HEK293 (cell line): ENCODE measurements around the gene RALY.

Experiments
- BCL11A ChIP-seq: fragments of 450-650 bp; formaldehyde crosslinking; IDR thresholded peaks from 2 replicates; pipeline ENCODE4 v1.5.1; 2016; ENCODE audit warnings: low read depth, missing biosample characterization, missing genetic modification characterization
- HOXA7 ChIP-seq: sonication (generic); formaldehyde crosslinking; IDR thresholded peaks from 2 replicates; pipeline ENCODE4 v1.8.1; 2022; ENCODE audit warnings: missing genetic modification reagents, borderline replicate concordance
- SP3 ChIP-seq: fragments of 450-650 bp; formaldehyde crosslinking; IDR thresholded peaks from 2 replicates; pipeline ENCODE4 v1.5.1; 2016; ENCODE audit warnings: missing biosample characterization, missing genetic modification characterization
- ZBTB1 ChIP-seq: fragments of 450-650 bp; formaldehyde crosslinking; IDR thresholded peaks from 2 replicates; pipeline ENCODE4 v1.5.1; 2016; ENCODE audit warnings: missing biosample characterization, missing genetic modification characterization
- ZNF274 ChIP-seq, 2 experiments: fragments of 200-500 bp in 1 of 2; fragments of 450-650 bp in 1 of 2; sonication (Bioruptor generic) in 1 of 2; formaldehyde crosslinking in 1 of 2; IDR thresholded peaks; 2 replicates each; pipeline versions ENCODE4 v1.5.1 to v1.6.1; 2014 to 2016; ENCODE audit warnings: borderline replicate concordance in 1 of 2, inconsistent platforms in 1 of 2, low read length in 1 of 2, missing biosample characterization in 1 of 2, missing genetic modification characterization in 1 of 2
- TF ChIP-seq, protein P1 (sequence below): fragments of 450-650 bp; formaldehyde crosslinking; IDR thresholded peaks from 2 replicates; pipeline ENCODE4 v1.5.1; 2016; ENCODE audit warnings: missing biosample characterization, missing genetic modification characterization
- TF ChIP-seq, protein P2 (sequence below): fragments of 450-650 bp; formaldehyde crosslinking; IDR thresholded peaks from 2 replicates; pipeline ENCODE4 v1.5.1; 2016; ENCODE audit warnings: missing biosample characterization, missing genetic modification characterization, low read depth

DNA sequence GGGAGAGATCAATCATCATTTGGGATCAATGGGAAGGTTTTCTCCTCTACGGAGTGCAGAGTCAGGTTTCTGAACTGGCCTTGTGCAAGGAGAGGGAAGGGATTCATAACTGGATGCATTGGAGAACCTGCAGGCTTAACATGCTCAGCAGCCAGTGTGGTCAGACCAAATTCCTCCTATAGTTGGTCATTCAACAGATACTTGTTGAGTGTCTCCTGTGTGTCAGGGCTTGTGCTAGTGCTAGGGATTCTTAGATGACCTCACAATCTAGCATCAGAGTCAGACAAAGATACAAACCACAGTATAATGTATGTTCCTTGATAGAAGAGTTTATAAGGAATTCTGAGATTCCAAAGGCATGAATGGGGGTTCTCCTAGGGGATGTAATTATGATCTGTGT lies 23.9 kb downstream of the RALY start:
- TF ChIP-seq BCL11A (no peak), ZBTB1 (no peak), ZNF274 (IDR thresholded peaks at IDR 0.05; ENCODE audit: low read length) (no peak), ZNF274 (tag by site-specific recombination; IDR thresholded peaks at IDR 0.05; ENCODE audit: borderline replicate concordance) (no peak), SP3 (no peak), HOXA7 (no peak)
- TF ChIP-seq, protein P1, sequence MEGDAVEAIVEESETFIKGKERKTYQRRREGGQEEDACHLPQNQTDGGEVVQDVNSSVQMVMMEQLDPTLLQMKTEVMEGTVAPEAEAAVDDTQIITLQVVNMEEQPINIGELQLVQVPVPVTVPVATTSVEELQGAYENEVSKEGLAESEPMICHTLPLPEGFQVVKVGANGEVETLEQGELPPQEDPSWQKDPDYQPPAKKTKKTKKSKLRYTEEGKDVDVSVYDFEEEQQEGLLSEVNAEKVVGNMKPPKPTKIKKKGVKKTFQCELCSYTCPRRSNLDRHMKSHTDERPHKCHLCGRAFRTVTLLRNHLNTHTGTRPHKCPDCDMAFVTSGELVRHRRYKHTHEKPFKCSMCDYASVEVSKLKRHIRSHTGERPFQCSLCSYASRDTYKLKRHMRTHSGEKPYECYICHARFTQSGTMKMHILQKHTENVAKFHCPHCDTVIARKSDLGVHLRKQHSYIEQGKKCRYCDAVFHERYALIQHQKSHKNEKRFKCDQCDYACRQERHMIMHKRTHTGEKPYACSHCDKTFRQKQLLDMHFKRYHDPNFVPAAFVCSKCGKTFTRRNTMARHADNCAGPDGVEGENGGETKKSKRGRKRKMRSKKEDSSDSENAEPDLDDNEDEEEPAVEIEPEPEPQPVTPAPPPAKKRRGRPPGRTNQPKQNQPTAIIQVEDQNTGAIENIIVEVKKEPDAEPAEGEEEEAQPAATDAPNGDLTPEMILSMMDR (tag by site-specific recombination): no peak
- TF ChIP-seq, protein P2, sequence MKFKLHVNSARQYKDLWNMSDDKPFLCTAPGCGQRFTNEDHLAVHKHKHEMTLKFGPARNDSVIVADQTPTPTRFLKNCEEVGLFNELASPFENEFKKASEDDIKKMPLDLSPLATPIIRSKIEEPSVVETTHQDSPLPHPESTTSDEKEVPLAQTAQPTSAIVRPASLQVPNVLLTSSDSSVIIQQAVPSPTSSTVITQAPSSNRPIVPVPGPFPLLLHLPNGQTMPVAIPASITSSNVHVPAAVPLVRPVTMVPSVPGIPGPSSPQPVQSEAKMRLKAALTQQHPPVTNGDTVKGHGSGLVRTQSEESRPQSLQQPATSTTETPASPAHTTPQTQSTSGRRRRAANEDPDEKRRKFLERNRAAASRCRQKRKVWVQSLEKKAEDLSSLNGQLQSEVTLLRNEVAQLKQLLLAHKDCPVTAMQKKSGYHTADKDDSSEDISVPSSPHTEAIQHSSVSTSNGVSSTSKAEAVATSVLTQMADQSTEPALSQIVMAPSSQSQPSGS (tag by site-specific recombination): no peak
